ENCODE data around the gene C16orf74. TPM values are rescaled to one million over a fixed set of nuclear protein-coding genes. Genes with fewer than 3 reads are reported as not detected.

Gene C16orf74
- total RNA-seq, 1 donor from 2014 or later: 20.2 TPM

DNA sequence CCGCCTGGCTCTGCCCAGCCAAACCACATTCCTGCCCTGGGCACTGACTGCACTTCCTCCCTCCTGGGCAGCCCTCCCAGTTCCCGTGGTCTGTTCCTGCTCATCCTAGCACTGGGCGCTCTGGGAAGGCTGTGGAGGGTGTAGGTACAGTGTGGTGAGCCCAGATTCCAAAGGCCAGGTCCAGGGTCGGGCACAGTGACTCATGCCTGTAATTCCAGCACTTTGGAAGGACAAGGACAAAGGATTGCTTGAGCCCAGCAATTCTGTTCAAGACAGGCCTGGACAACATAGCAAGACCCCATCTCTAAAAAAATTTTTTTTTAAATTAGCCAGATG lies 30.6 kb downstream of the C16orf74 start:
- DNase-seq (ENCODE audit: extremely low read depth, low read depth, low spot score): no peak

- no peak for DNase-seq (ENCODE audit: extremely low read depth, low read depth, low spot score)
Measured at GRCh38 chr16:85719605-85720301, 31.1 kb downstream of the C16orf74 start.

GRCh38 chr16:85718682-85719081 lies 32.2 kb downstream of the C16orf74 start:
- no peak for DNase-seq (ENCODE audit: extremely low read depth, low read depth, low spot score)

DNA sequence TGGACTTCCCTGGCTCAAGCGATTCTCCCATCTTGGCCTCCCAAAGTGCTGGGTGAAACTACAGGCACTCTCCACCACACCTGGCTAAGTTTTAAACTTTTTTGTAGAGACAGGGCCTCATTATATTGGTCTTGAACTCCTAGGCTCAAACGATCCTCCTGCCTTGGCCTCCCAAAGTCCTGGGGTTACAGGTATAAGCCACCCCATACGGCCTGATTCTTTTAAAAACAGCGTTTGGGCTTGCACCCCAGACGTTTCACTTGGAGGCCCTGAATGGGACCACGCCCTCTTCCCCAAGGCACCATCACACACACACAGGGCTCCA lies 32.8 kb downstream of the C16orf74 start:
- no peak for DNase-seq (ENCODE audit: extremely low read depth, low read depth, low spot score)

GRCh38 chr16:85717393-85718152 lies 33.3 kb downstream of the C16orf74 start:
- DNase-seq (ENCODE audit: extremely low read depth, low read depth, low spot score): no peak

DNA sequence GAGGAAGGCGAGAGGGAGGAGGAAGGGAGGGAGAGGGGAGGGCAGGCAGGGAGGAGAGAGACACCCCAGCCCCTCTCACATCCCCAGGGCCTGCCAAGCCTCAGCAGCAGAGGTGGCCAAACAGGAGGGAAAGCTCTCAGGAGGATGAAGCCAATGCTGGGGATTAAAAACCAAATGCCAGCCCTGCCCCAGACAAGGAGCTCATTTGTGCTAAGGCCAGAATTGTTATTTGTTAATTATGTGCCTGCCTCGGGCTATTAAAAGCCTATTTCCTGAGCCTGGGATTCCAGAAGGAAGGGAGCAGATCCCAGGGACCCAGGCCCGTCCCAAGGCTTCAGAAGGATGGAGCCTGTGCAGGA lies 34.2 kb downstream of the C16orf74 start:
- no peak for DNase-seq (ENCODE audit: extremely low read depth, low read depth, low spot score)

DNA sequence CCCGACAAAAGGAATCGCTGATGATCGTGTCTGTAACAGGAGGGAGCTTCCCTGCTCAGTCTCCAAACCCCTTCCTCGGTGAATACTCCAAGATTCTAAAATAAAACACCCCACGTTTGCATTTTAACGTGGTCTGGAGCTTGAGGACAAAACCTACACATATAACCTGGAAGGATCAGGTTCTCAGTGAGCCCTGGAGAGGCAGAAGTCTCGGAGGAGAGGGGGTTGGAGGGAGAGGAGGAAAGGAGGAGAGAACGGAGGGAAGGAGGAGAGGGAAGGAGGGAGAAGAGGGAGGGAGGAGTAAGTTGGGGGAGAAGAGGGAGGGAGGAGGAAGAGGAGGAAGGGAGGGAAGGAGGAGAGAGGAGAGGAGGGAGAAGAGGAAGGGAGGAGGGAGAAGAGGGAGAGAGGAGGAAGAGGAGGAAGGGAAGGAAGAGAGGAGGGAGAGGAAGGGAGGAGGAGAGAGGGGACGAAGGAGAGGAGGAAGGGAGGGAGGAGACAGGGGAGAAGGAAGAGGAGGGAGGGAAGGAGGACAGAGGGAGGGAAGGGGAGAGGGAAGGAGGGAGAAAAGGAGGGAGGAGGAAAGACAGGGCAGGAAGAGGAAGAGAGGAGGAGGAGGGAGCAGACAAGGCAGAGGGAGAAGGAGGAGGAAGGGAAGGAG lies 34.7 kb downstream of the C16orf74 start:
- DNase-seq (ENCODE audit: extremely low read depth, low read depth, low spot score): no peak

GRCh38 chr16:85715169-85716021 lies 35.5 kb downstream of the C16orf74 start:
- DNase-seq (ENCODE audit: extremely low read depth, low read depth, low spot score): no peak

DNA sequence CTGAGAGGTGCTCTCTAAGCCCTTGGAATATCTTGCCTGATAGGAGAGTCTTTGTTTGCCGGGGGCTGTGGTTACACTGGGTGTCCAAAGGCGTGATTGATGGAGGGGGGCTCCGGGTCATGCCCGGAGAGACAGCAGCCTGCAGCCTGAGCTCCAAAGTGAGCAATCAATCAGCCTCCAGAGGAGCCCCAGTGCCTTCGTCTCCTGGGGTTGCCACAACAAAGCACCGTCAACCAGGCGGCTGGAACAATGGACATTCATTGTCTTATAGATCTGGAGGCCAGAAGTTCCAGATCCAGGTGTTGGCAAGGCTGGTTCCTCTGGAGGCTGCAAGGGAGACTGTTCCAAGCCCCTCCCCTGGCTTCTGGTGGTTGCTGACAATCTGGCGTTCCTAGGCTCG lies 38.1 kb downstream of the C16orf74 start:
- DNase-seq (ENCODE audit: extremely low read depth, low read depth, low spot score): no peak

- no peak for DNase-seq (ENCODE audit: extremely low read depth, low read depth, low spot score)
Measured at GRCh38 chr16:85711982-85712587, 38.8 kb downstream of the C16orf74 start.

GRCh38 chr16:85710732-85711131 lies 40.2 kb downstream of the C16orf74 start:
- DNase-seq (ENCODE audit: extremely low read depth, low read depth, low spot score): no peak

DNA sequence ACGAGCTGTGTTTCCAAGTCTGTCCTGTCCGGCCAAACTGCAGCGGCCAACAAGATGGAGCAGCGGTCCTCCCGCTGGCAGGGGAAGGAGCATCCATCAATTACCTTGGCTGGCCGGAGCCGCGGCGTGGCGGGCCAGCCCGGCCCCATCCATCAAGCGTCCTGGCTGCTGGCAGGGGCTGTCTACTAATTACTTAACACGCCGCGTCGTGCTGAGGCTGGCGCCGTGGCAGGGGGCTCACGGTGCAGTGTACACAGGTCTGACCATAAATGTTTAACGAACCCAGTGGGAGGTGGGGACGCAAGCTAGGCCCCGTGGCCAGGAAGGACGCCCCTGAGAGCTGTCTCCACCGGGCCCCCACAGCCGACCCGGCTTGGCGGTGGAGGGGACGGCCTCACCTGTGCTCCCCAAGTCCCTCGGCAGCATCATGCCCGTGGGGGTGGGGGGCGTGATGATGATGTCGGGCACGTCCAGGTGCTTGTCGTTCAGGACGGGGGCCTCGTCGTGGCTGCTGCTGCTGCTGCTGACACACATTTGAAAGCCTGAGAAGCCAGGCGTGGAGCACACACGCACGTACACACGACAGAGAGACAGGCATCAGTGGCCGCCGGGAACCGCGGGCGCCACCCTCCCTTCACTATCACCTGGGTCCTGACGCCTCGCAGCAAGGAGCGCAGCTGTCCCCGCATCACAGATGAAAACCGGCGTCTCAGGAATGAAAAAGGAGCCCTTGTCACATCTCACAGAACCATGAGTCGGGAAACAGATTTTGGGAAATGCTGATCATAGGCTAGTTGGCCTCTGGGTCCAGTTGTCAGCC lies 40.9 kb downstream of the C16orf74 start:
- no peak for DNase-seq (ENCODE audit: extremely low read depth, low read depth, low spot score)

DNA sequence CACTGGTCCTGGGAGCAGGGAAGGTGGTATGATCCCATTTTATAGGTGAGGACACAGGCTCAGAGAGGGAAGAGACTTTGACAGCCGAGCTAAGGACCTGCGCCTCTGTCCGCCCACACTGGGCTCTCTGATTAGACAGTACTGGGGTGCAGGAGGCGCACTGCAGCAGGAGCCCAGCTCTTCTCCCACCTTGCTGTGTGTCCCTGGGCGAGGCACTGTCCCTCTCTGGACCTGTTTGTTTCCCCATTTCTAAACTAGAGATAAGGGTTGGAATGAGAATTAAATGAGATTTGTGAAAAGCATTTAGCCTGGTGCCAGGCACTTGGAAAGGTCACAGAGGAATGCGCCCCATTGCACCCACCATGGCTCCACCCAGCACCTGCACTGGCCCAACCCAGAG lies 42.6 kb downstream of the C16orf74 start:
- no peak for DNase-seq (ENCODE audit: extremely low read depth, low read depth, low spot score)

- DNase-seq (ENCODE audit: extremely low read depth, low read depth, low spot score): no peak
Measured at GRCh38 chr16:85707528-85708095, 43.3 kb downstream of the C16orf74 start.

DNA sequence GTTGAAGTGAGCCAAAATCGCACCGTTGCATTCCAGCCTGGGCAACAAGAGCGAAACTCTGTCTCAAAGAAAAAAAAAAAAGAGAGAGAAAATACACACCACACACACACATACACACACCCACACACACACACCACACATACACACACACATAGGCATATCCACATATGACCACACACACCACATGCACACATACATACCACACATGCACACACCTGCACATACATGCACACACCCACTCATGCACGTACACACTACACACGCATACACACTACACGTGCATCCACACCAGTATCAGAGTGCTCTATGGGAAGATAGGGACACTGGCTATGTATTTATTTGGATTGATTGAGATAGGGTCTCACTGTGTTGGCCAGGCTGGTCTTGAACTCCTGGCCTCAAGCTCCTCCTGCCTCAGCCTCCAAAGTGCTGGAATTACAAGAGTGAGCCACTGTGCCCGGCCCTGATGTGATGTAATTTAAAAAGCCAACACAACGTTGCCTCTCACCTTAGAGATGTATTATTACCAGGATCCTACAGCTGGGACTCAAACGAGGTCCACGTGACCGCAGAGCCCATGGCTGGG lies 44.4 kb downstream of the C16orf74 start:
- no peak for DNase-seq (ENCODE audit: extremely low read depth, low read depth, low spot score)

DNA sequence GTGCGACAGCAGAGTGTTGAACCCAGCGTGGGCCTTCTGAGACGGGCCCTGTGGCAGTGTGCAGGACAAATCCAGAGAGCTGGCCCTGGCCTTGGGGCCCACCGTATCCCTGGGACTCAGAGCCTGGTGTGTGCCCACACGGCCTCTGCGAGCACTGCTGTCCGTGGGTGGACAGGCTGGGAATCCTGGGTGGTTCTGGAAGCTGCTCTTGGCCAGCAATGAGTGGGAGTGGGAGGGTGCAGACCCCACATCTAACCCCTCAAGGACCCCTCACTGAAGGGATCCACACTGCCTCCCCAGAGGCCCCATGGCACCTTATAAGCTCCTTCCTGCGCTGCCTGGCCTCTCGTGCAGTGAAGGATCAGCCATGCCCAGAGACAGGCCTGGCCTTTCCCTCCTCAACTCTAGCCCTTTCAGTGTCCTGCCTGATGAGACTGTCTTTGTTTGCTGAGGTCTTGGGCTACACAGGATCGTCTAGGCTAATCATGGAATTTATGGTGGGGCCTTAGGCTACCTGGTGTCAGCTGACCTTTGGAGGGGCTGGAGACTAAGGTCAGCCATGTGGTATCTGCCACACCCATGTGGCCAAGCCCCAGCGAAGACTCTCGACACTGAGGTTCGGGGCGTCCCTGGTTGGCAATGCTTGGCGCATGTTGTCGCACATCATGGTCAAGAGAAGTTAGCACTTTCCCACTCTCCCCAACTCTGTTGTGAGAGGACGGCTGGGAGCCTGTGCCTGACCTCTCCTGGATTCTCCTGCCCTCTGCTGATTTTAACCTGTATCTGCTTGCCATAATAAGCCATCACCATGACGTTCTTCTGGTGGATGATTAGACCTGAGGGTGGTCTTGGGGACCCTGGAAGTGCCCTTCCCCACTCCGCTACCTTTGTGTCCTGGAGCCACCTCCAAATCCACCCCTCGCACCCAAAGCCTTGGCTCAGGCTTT lies 45.7 kb downstream of the C16orf74 start:
- no peak for DNase-seq (ENCODE audit: extremely low read depth, low read depth, low spot score)

DNA sequence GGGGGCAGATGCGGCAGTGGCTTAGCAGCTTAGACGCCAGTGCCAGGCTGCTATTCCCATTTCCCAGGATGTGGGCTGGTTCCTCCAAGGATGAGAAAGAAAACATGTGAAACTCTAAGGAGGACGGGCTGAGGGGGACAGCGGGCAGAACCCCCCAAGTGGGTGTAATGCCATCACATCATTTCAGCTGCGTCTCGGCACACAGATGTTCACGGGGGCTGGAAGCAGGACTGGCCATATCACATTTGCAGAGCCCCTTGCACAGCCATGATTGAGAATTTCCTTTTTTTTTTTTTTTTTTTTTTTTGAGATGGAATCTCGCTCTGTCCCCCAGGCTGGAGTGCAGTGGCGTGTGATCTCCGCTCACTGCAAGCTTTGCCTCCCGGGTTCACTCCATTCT lies 46.9 kb downstream of the C16orf74 start:
- DNase-seq (ENCODE audit: extremely low read depth, low read depth, low spot score): no peak

GRCh38 chr16:85699628-85700027 lies 51.3 kb downstream of the C16orf74 start:
- no peak for DNase-seq (ENCODE audit: extremely low read depth, low read depth, low spot score)

Measured in glomerular endothelial cell (primary cell).